Heart right ventricle (tissue), 16 donors: ENCODE results near the gene PDZD2. TPM values are rescaled to one million over a fixed set of nuclear protein-coding genes. Genes with fewer than 3 reads are reported as not detected.
A peak's percentile ranks its signal among the peaks of the same experiment; 100 is the strongest.

Experiments
- ATAC-seq, 8 donors: fragments of 200-7000 bp; cut with Tn5 transposase; one replicate each; pipeline ENCODE4 v1.9.1; 2020; ENCODE audit warnings: mild to moderate bottlenecking in 8 of 8, moderate library complexity in 8 of 8, moderate number of reproducible peaks in 1 of 8
- DNase-seq, 2 donors: peaks; one replicate each; pipeline ENCODE4 v3.0.0-alpha.2; 2020
- H3K27ac ChIP-seq, 10 donors: fragments of 200-600 bp; sonication (generic) in 2 of 10; one replicate each; pipeline versions ENCODE4 v1.5.0 to v1.8.0; 2020 to 2022; ENCODE audit warnings: mild to moderate bottlenecking in 3 of 10
- H3K27me3 ChIP-seq, 7 donors: fragments of 200-600 bp; one replicate each; pipeline ENCODE4 v1.8.0; 2021 to 2022; ENCODE audit warnings: mild to moderate bottlenecking in 2 of 7
- H3K36me3 ChIP-seq, 9 donors: fragments of 200-600 bp; sonication (generic) in 1 of 9; one replicate each; pipeline versions ENCODE4 v1.5.0 to v1.8.0; 2020 to 2022; ENCODE audit warnings: mild to moderate bottlenecking in 2 of 9
- H3K4me1 ChIP-seq, 9 donors: fragments of 200-600 bp; sonication (generic) in 1 of 9; one replicate each; pipeline versions ENCODE4 v1.5.0 to v1.8.0; 2020 to 2022; ENCODE audit warnings: mild to moderate bottlenecking in 4 of 9
- H3K4me3 ChIP-seq, 10 donors: fragments of 200-600 bp; sonication (generic) in 2 of 10; one replicate each; pipeline versions ENCODE4 v1.5.0 to v1.8.0; 2020 to 2022; ENCODE audit warnings: mild to moderate bottlenecking in 7 of 10, moderate library complexity in 2 of 10
- H3K9me3 ChIP-seq, 11 donors: fragments of 200-600 bp in 10 of 11; sonication (generic) in 2 of 11; one replicate each; pipeline versions ENCODE4 v1.5.0 to v1.8.0; 2013 to 2022; ENCODE audit warnings: mild to moderate bottlenecking in 2 of 11, control low read depth in 1 of 11, moderate library complexity in 1 of 11
- CTCF ChIP-seq, 9 donors: fragments of 200-600 bp; sonication (generic) in 2 of 9; IDR thresholded peaks; one replicate each; pipeline versions ENCODE4 v1.5.0 to v1.8.0; 2021 to 2022; ENCODE audit warnings: antibody characterized with exemption in 9 of 9, mild to moderate bottlenecking in 5 of 9, moderate library complexity in 1 of 9
- WGBS, 2 donors: extraction: QIAGEN DNeasy Blood & Tissue Kit; methylation state at CpG; one replicate each; pipeline ENCODE4 v1.1.7; 2013; ENCODE audit warnings: inconsistent platforms in 1 of 2; 5-methylcytosine and 5-hydroxymethylcytosine counted together
- intact Hi-C, 10 donors: fragments of 100-400 bp; cut with DNase I; formaldehyde crosslinking; loops; one replicate each; pipeline versions ENCODE4 v1.11.1 to v1.14.2; 2022
- polyA plus RNA-seq, 2 donors: library from polyadenylated mRNA; stranded (reverse); fragments of 200-250 nt; gene quantifications; one replicate each; pipeline ENCODE4 v1.2.3, GENCODE V29; 2013
- total RNA-seq, 10 donors: library from RNA; stranded (reverse); fragmentation: NEBNext Ultra II Directional in 3 of 10; extraction: Animal tissue kit (Norgen Biotek cat#: 25700) in 3 of 10; gene quantifications; one replicate each; pipeline versions ENCODE4 v1.2.1 to v1.2.4, GENCODE V29; 2021 to 2023
- donor health status: Arrhythmogenic right ventricular cardiomyopathy.
- donor health status: ischemic (EF 13 %, LVEDD 7.1; RV severe dilation, severe dysfunction).
- donor health status: healthy with polysubstance abuse.
- donor health status: DM: no; HTN: yes; CAD: no.
- donor health status: DM: no; HTN: no; CAD: no.
- donor health status: ischemic (EF 25% LVEDD 6.9; RV normal size, moderate dysfunction).
- donor health status: ischemic (EF 25% LVEDD 5.7; RV mildly dilated, moderate dysfunction).
- donor health status: healthy.
- donor health status: DM: yes; HTN: yes; CAD: no.
- donor health status: Ischemic cardiomyopathy.
- donor health status: ischemic (EF 35%, LVEDD 5.7; RV mildly dilated, moderate dysfunction).
- donor health status: nonischemic (EF 11% LVEDD 7.7; RV severe dilation, severe dysfunction).
- donor health status: DM: yes; HTN: yes; CAD: no.
- donor health status: PGD.
- donor health status: ischemic (EF 29% LVEDD 5.4; RV normal size, mild dysfunction).
- donor health status: nonischemic (EF 23%, LVEDD 6.1; RV moderate dilation, normal function).

Gene PDZD2
- total and polyA plus RNA-seq, 12 donors, result 9.0 to 117 (median 82.5) TPM

- intact Hi-C loops, result loop anchor here in 1 of 10 donors (10.0 kb wide), 1 partner anchor 216 kb away; no protein-coding TSS in a partner anchor
- ATAC-seq (no peak), DNase-seq (no peak)
- no peak for TF ChIP-seq CTCF (IDR thresholded peaks at IDR 0.05)
- peaks cover 0 to 44% (median 8%) of the 10 kb centered on the region in 9 donors for H3K36me3 ChIP-seq
- peaks cover 0 to 23% (median 12%) of the 10 kb centered on the region in 11 donors for H3K9me3 ChIP-seq
- H3K27ac ChIP-seq, result no peak overlapping the region
- peaks cover 0 to 66% (median 24%) of the 10 kb centered on the region in 9 donors for H3K4me1 ChIP-seq
- H3K27me3 ChIP-seq, result peaks cover 0 to 23% (median 0%) of the 10 kb centered on the region in 7 donors
- H3K4me3 ChIP-seq, result no peak overlapping the region
Measured at GRCh38 chr5:31859096-31859495, 220.2 kb downstream of the PDZD2 start.

- ATAC-seq (no peak), DNase-seq (no peak)
- Histone ChIP-seq H3K27me3 (peaks cover 0 to 11% (median 0%) of the 10 kb centered on the region in 7 donors), H3K36me3 (peaks cover 0 to 44% (median 8%) of the 10 kb centered on the region in 9 donors), H3K4me1 (peaks cover 0 to 55% (median 12%) of the 10 kb centered on the region in 9 donors), H3K9me3 (peaks cover 0 to 23% (median 12%) of the 10 kb centered on the region in 11 donors), H3K4me3 (no peak overlapping the region), H3K27ac (peak overlapping the region in 2 of 10 donors; percentile 41 to 45)
- TF ChIP-seq CTCF (IDR thresholded peaks at IDR 0.05), result no peak
- 96 to 100% methylated on average over 4 of the region's 4 CpGs for WGBS, 2 donors
- intact Hi-C loops, result no loop called here
Measured at GRCh38 chr5:31860278-31860677, 221.3 kb downstream of the PDZD2 start.

GRCh38 chr5:31860726-31861433 is 221.9 kb downstream of the PDZD2 start:
- 74 to 79% methylated on average over 9 of the region's 9 CpGs for WGBS, 2 donors
- intact Hi-C loops, result no loop called here
- H3K9me3 ChIP-seq, result peaks cover 0 to 23% (median 12%) of the 10 kb centered on the region in 11 donors
- peak in 5 of 8 donors; percentile 23 to 68 (median 56) for ATAC-seq
- no peak for DNase-seq
- peak overlapping the region in 4 of 10 donors; percentile 11 to 45 (median 28) for H3K27ac ChIP-seq
- peaks cover 0 to 44% (median 8%) of the 10 kb centered on the region in 9 donors for H3K36me3 ChIP-seq
- H3K27me3 ChIP-seq, result peaks cover 0 to 5% (median 0%) of the 10 kb centered on the region in 7 donors
- H3K4me1 ChIP-seq, result peaks cover 0 to 49% (median 10%) of the 10 kb centered on the region in 9 donors
- H3K4me3 ChIP-seq, result no peak overlapping the region
- no peak for TF ChIP-seq CTCF (IDR thresholded peaks at IDR 0.05)

GRCh38 chr5:31861601-31862000 is 222.7 kb downstream of the PDZD2 start:
- no peak for TF ChIP-seq CTCF (IDR thresholded peaks at IDR 0.05)
- Histone ChIP-seq H3K36me3 (peaks cover 0 to 40% (median 8%) of the 10 kb centered on the region in 9 donors), H3K9me3 (peaks cover 0 to 23% (median 12%) of the 10 kb centered on the region in 11 donors), H3K27ac (peak overlapping the region in 4 of 10 donors; percentile 11 to 45 (median 28)), H3K27me3 (no peaks in the 10 kb centered on the region), H3K4me1 (peaks cover 0 to 48% (median 10%) of the 10 kb centered on the region in 9 donors), H3K4me3 (no peak overlapping the region)
- intact Hi-C loops, result no loop called here
- 60 to 78% methylated on average over 3 of the region's 3 CpGs for WGBS, 2 donors
- DNase-seq, result no peak
- ATAC-seq, result peak in 1 of 8 donors; percentile 31
